ENCODE measurements around the gene PRDX2.
"Not testable (repeated sequence)": the region's sequence is repeated elsewhere in the genome, so short reads cannot be mapped to it uniquely, and the experiment has no call there.

The PRDX2 gene

DNA sequence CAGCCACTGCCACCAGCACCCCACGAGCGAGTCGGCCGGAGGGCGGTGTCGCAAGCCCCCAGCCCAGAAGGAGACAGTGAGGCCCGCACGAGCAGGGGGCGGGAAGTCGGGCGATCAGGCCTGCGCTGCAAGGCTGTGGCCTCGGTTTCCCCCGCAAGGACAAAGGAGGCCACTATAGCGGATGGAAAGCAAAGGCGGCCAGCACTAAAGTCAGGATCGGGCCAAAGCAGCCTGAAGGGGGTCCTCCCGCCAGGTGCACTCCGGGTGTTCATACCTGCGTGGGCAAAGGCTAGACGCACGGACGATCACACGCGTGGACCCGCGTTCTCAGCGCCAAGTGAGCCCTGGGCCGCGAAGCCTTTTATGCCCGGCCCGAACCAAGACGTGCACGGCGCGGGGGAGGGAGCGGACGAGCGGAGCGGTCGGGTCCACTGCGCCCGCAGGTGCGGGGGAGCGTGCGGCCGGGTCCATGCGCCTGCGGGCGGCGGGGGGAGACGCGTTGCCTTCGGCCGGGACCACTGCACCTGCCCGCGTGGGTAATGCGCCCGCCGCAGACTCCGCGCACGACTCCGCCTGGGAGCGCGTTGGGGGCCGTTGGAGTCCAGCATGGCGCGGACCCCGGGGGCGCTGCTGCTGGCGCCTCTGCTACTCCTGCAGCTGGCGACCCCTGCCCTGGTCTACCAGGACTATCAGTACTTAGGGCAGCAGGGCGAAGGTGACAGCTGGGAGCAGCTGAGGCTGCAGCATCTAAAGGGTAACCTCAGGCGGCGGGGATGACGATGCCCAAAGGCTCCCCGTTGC is at the start of gene PRDX2, which contains the start of gene THSD8:
Gene PRDX2, minus strand, starts transcription at position 335 of the 801 bp plus-strand sequence. CDS start 539 bp downstream, outside the sequence.
Gene THSD8, plus strand, starts transcription at position 604 of the 801 bp plus-strand sequence. Its CDS starts 3 bp downstream, at position 607.
- DNase-seq (ENCODE audit: low spot score) = peak; percentile 80

DNA sequence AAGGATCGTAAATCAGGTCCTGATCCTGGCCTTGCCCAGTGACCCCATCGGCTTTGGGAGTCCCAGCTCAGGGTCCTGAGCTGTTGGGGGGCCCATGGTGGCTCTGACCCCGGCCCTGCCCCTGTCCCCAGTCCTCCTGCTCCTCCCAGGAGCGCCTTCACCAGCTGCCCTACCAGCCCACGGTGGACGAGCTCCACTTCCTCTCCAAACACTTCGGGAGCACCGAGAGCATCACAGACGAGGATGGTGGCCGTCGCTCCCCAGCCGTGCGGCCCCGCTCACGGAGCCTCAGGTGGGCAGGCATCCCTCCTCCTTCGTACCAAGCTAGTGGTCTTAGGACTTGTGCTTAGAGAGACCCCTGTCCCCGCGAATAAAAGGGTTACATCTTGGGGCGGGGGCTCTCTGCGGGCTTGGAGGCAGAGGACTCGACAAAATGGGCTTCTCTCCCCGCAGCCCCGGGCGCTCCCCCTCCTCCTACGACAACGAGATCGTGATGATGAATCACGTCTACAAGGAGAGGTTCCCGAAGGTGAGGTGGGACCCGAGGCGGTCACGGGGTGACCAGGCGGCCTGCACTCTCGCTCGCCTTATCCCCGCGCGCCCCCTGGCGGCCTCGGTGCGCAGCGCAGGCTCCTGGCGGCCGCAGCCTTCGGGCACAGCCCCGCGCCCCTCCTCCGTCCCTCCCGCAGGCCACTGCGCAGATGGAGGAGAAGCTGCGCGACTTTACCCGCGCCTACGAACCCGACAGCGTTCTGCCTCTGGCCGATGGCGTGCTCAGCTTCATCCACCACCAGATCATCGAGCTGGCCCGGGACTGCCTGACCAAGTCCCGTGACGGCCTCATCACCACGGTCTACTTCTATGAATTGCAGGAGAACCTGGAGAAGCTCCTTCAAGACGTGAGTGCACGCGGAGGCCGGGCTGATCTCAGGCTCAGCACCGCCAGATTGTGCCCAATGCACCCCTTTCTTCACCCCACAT is 45.8 kb upstream of the PRDX2 start:
- peak; percentile 84 for DNase-seq (ENCODE audit: low spot score)

DNA sequence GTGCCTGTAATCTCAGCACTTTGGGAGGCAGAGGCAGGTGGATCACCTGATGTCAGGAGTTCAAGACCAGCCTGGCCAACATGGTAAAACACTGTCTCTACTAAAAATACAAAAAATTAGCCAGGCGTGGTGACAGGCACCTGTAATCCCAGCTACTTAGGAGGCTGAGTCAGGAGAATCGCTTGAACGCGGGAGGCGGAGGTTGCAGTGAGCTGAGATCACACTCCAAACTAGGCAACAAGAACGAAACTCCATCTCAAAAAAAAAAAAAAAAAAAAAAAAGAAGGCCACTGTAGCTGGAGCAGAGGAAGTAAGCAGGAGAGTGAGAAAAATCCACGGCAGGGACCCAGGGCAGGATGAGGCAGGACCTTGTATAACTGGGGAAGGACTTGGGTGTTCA is 45.0 kb upstream of the PRDX2 start:
- not testable (repeated sequence) for DNase-seq (ENCODE audit: low spot score)

DNA sequence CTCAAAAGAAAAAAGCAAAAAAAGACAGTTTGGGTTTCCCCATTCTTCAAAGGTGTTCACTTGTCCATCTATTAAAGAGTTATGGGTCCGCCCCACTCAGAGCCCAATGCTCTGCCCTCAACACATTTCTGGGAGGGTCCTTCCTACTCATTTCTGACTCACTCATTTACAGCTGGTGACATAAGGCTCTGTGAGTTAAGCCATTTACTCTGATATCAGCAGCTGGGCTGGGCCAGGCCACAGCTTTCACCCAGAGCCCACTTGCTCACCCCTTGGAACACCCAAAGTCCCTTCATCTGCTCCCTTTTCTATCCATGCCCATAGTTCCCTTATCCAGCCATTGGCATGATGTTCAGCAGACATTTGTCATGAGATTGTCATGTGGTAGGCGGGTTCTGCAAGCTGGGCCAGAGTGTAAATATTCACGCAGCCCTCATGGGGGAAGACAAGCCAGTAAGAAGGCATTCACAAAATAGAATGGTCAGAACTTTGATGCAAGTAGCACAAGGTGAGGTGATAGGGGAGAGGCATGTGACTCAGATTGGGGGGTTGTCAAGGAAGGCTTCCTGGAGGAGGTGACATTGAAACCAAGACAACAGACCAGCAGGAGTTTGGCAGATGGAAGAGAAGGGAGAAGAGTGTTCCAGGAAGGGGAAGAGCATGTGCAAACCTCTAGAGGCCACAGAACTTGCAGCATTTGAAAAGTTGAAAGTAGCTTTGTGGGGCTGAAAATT is 42.6 kb upstream of the PRDX2 start:
- DNase-seq (ENCODE audit: low spot score) = no peak

DNA sequence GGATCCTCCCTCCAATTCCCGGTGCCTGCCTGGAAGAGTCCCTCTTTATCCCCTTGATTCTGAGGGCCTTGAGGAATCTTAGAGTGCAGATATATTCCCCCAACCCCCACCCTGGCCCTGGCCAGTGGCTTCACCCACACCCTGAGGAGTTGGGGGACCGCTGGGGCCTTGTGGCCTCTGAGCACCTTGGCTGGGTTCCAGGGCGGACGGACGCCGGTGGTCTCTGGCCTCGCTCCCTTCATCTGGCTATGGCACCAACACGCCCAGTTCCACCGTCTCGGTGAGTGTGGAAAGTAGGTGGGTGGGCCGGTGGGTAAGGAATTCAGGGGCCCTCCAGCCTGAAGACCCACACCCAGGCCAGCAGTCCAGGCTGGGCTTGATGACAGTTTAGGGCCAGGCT is 41.7 kb upstream of the PRDX2 start:
- no peak for DNase-seq (ENCODE audit: low spot score)

DNA sequence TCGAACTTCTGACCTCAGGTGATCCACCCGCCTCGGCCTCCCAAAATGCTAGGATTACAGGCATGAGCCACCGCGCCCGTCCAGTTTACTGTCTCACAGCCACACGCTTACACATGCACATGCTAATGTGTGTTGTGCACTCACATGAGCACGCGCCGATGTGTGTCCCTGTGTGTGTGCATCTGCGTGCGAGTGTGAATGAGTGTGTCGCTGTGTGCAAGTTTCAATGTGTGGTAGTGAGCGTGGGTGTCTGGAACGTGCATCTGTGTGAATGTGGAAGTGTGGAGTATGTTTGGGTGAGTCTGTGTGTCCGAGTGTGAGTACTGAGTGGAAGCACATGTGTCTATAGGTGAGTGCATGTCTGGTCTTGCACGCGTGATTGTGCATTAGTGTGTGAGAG is 40.9 kb upstream of the PRDX2 start:
- DNase-seq (ENCODE audit: low spot score) = no peak

DNA sequence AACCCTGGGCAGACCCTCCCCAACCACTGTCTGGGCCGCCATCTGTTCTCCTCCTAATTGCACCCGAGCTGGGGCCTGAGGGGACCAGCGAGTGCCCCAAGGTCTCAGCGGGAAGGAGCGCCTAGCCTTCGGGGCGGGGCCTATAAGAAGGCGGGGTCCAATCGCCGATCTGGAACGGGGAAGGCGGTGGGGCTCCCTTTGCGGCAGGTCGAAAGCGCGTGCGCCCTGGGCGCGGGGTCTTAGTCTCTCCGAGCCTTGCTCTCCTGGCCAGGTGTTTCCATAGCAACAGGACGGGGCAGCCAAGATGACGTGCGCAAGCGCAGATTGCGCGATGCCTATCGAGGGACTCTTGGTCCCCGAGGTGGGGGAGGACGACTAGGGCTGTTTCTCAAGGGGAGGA is 39.5 kb upstream of the PRDX2 start:
- no peak for DNase-seq (ENCODE audit: low spot score)

DNA sequence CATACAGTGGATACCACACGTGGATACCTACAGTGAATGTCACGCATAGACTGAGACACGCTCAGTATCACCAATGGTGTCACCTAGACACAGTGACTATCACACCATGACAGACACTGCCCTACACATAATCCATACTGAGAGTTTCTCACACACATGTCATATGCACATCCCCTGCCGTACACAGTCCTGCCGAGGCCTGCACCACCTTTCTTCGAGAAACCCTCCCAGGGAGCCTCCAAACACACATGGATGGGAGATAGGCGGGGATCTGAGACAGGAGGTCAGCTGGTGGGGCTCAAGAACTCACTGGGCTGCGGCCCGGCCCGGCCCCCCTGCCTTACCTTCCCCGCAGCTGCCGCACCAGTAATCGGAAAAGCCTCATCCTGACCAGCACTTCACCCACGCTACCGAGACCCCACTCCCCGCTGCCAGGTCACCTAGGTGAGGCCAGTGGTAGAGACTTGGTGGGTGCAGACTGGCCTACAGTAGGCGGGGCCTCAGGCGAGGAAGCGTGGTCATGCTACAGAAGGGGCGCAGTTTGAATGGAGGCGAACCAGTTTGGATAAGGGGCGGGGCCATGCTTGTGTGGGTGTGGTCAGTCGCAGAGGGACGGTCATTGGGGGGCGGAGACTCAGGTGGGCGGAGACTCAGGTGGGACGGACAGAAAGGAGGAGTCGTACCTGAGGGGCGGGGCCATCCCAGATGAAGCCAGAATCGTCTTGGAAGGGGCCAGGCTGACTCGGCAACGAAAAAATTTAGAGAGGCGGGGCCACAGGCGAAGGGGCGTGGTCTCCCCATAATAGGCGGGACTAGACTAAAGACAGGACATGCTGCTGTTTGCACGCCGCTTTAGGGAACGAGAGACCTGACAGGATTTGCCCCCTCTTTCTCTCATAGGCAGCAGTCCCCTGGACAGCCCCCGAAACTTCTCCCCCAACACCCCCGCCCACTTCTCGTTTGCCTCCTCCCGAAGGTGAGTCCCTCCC is 38.8 kb upstream of the PRDX2 start:
- no peak for DNase-seq (ENCODE audit: low spot score)

DNA sequence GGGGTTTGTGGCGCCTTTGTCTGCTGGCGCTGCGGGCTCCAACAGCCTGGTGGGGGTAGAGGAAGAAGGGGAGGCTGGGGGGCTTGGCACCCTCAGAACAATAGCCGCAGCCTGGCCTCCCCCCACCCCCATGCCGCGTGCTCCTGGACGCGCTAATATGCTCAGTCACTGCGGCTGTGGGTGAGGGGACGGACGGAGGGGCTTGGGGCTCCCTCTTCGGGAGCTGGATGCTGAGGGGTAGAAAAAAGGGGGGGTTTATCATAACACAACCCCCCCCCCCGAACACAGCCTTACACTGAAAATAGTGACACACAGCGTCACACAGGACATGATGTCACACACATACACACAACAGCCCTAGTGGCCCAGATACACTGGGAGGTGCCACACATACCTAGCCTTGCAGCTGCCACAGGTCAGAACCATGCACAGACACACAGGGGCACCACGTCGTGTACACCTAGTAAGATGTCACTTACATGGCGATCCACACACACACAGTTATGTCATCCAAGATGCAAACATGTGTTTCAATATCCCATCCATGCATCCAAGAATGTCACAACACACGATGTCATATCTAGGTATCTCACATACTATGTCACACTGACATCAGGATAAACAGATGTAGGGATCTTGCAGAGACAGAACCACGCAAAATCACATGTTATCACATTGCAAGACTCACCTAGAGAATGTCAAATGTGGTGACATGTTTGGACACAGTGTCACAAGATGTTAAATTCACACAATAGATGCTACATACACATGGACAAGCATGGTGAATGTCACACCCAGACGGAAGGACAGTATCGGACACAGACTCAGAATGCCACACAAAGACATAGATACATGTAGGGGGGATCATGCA is 37.5 kb upstream of the PRDX2 start:
- DNase-seq (ENCODE audit: low spot score) = no peak

DNA sequence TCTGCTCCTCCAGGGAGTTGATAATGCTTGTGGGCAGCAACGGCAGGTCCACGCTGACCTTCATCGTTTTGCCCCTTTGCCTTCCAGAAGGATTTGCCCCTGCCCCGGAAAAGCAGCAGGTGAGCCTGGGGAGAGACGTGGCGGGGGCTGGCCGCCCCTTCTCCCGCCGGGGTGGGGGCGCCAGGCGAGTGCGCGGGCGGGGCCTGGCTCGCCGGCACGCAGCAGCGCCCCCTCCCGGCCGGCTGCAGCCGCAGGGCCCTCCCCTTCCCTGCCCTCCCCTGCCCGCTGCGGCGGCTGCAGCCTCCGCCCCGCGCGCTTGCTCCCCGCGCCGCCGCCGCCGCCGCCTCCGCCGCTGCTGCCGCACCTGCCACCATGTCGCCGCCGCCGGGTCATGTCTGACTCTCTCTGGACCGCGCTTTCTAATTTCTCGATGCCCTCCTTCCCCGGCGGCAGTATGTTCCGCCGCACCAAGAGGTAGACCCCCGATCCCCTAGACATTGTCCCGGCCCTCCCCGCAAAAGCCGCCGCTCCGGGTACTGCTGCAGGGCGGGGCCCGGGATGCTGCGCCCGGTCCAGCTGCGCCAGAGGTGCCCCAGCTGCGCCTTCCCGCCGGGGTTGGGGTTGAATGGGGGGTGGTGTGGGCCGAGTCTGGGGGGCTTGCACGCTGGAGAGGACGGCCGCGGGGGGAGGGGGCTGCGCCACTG is 36.7 kb upstream of the PRDX2 start, which contains the start of gene MAST1:
Gene MAST1, plus strand, starts transcription at position 334 of the 704 bp plus-strand sequence. Its CDS starts 58 bp downstream, at position 392.
- peak; percentile 76 for DNase-seq (ENCODE audit: low spot score)

DNA sequence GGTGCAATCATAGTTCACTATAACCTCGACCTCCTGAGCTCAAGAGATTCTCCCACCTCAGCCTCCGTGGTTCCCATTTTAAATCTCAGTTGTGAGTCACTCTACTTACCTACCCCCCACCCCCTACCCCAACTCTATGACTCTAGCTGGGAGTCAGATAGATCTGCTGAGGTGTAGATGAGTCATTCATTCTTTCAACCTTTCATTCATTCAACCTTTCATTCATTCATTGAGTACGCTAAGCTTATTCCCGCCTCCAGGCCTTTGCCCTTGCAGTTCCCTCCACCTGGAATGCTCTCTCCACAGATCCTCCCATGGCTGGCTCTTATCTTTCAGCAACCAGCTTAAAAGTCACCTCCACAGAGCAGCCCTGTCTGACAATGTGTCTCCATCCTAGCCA is 35.6 kb upstream of the PRDX2 start:
- no peak for DNase-seq (ENCODE audit: low spot score)

DNA sequence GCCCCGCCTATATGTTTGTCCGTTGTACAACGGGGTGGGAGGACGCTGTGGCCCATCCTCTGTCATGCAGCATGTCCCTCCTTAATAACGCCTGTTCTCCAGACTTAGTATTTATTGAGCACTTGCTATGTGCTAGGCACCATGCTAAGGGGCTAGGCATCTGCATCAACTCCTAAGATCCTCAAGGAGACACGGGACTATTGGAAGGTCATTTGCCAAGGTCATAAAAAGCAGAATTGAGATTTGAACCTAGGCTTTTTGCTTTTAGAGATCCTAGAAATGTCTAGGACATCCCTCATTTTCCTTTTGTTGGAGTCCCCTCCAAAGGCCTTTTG is 34.9 kb upstream of the PRDX2 start:
- no peak for DNase-seq (ENCODE audit: low spot score)

DNA sequence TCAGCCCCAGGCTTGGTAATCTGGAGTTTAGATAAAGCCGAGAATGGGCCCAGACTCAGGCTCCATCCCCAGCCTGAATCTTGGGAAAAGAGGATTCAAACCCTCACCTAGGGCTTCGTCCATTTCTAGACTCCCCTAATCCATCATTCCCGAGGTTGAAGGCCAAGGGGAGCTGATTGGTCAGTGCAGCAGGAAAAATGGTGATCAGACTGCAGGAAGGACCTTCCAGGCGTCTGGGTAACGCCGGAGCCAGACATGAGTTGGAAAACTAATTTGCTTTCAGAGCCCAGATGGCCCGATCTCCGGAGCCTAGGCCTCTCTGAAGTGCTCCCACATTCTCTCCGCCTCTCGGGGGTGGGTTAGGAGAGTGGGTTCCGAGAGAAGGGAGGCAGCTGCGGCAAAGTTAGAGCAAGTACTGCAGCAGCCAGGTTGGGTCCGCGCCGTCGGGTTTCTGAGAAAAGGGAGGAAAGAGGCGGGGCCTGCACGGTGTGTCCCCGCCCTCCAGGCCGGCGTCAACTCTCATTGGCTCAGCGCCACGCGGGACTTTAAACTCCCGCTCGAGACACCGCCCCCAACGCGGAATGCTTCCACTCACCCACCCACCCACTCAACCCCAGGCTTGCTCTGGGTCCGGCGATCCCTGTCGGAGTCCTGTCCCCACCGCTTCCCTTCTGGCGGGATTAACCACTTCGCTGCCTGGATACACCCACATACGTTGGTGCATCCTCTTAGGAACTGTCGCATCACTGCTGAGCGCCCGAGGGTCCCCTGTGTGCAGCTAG is 33.6 kb upstream of the PRDX2 start:
- peak; percentile 76 for DNase-seq (ENCODE audit: low spot score)

DNA sequence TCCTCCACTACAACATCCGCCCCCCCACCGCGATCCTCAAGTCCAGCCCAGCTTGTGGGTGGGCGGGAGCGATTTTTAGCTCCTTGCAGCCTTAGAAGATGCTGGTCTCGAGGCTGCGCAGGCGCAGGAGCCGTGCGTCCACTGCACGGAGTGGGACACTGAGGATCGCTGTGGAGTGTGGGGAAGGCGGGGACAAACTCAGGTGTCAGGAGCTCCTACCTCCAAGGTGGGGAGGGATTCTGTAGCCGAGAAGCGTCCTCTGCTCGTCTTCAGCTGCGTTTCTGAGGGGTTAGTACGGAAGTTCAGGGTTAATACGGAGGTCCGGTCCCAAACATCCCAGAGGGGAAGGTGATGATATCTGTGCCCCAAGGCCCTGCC is 33.0 kb upstream of the PRDX2 start, which contains the start of gene RTBDN:
Gene RTBDN, minus strand, starts transcription at position 14 of the 378 bp plus-strand sequence. CDS start 4,600 bp downstream, outside the sequence.
- no peak for DNase-seq (ENCODE audit: low spot score)

DNA sequence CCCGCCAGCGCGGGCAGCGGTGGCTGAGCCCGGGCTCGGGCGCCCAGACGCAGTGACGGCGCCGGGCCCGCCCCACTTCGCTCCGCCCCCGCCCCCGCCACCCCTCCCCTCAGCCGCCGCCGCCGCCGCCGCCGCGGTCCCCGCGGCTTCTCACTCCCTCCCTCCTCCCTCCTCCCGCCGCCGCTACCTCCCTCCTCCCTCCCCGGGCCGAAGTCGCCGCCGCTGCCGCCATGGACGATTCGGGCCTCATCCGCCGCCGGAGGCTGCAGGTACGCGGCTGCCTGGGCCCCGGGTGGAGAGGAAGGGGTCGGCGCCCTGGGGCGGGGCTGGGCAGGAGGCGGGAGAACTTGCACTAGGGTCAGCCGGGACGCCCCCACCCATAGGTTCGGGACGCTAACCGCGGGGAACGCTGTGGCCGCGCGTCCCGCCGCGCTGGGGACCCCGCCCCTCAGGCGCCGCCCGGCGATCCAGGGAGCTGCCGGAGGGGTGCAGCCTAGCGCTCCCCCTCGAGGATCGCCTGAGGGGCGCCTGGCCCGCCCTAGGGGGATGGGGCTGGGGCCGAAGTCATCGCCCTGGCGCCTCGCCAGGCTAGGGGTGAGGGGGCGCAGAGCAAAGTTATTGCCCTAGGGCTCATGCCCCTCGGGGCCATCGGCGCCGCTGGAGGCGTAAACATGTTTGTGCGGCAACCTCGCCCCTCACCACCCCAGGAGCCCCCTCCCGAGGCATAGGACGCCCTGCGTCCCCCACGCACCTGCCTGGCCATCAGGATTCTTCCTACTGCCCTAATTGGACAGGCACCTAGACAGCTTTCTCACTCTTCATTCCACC is 32.4 kb upstream of the PRDX2 start:
- peak; percentile 55 for DNase-seq (ENCODE audit: low spot score)

DNA sequence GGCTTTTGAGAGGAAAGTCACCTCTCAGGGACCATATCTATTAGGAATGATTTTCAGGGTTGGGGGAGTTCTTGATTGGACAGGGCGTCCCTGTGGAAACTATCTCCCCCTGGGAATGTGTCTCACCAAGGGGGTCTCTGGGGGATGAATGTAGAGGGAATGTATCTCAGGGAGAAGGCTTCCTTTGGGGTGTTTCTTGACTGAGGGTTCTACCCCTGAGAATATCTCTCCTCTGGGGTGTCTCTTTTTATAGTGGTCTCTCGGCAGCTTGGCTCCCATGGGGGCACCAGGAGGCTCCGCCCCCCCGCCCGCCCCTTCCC is 31.8 kb upstream of the PRDX2 start:
- no peak for DNase-seq (ENCODE audit: low spot score)

DNA sequence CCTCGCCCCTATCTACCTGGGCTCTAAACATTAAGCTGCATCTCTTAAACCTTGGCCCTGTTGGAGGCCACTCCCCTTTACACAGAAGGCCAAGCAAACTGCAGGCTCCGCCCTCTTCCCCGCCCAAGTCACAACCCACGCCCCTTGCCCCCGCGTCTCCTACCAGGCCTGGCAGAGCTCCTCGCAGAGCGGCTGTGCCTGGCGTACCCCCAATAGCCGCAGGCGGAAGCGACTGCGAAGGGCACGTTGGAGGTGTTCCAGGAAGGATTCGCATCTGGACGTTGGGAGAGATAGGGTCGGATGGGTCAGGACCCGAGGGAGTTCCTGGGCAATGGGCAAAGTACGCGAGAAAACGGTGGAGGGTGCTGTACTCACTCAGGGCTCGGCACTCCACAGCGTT is 26.9 kb upstream of the PRDX2 start:
- DNase-seq (ENCODE audit: low spot score) = peak; percentile 69
